GM20000 (cell line): ENCODE measurements around the gene NELFE.
"Not testable (repeated sequence)": the region's sequence is repeated elsewhere in the genome, so short reads cannot be mapped to it uniquely, and the experiment has no call there.

Source experiments
- DNase-seq: peaks from one replicate; pipeline ENCODE4 v3.0.0; 2012; ENCODE audit warnings: low spot score
- TF ChIP-seq, protein P1 (sequence below): IDR thresholded peaks from 2 replicates; pipeline ENCODE4 v1.5.1; 2012; ENCODE audit warnings: mild to moderate bottlenecking, control low read depth; ENCODE audit errors: extremely low read depth, missing control alignments

The NELFE gene

DNA sequence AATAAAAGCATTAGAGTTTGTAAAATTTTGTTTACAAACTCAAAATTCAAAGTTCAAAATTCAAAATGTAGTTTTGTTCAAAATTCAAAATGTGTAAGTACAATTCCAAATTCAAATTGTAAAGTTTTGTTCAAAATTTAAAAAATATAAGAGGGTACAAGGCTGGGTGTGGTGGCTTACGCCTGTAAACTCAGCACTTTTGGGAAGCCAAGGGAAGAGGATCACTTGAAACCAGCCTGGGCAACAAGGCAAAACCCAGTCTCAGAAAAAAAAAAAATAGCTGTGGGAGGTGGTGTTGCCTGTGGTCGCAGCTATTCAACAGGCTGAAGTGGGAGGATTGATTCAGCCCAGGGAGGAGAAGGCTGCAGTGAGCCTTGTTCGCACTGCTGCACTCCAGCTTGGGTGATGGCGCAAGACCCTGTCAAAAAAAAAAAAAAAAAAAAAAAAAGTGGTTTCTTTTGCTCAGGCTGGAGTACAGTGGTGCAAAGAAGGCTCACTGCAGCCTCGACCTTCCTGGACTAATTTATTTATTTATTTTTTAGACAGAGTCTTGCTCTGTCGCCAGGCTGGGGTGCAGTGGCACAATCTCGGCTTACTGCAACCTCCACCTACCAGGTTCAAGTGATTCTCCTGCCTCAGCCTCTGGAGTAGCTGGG lies 51.5 kb downstream of the NELFE start:
- TF ChIP-seq, protein P1, sequence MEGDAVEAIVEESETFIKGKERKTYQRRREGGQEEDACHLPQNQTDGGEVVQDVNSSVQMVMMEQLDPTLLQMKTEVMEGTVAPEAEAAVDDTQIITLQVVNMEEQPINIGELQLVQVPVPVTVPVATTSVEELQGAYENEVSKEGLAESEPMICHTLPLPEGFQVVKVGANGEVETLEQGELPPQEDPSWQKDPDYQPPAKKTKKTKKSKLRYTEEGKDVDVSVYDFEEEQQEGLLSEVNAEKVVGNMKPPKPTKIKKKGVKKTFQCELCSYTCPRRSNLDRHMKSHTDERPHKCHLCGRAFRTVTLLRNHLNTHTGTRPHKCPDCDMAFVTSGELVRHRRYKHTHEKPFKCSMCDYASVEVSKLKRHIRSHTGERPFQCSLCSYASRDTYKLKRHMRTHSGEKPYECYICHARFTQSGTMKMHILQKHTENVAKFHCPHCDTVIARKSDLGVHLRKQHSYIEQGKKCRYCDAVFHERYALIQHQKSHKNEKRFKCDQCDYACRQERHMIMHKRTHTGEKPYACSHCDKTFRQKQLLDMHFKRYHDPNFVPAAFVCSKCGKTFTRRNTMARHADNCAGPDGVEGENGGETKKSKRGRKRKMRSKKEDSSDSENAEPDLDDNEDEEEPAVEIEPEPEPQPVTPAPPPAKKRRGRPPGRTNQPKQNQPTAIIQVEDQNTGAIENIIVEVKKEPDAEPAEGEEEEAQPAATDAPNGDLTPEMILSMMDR = no peak
- DNase-seq = no peak

DNA sequence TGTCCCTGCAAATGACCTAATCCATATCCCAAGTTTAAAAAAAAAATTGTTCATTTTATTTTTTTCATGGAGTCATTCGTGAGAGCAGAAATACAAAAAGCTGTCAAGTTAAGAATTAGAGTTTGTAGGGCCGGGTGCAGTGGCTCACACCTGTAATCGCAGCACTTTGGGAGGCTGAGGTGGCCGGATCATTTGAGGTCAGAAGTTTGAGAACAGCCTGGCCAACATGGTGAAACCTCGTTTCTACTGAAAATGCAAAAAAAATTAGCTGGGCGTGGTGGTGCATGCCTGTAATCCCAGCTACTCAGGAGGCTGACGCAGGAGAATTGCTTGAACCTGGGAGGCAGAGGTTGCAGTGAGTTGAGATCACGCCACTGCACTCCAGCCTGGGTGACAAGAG lies 52.0 kb downstream of the NELFE start:
- DNase-seq = not testable (repeated sequence)

DNA sequence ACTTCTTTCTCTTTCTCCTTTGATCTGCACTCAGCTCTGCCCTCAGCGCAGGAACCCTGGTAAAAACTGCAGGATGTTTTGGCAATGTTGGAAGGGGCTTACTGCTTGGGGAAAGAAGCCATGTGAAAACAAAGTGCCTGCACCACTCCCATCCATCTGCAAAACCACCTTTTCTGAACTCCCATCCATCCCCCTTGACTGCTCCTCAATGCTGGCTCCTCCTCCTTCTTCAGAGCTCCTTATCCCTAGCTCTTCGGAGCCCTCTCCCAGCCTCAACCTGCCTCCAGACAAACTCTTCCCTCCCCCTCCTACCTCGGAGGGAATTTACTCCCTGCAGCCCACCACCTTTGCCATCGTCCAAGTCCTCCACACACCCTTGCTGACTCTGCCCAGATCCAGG lies 52.6 kb downstream of the NELFE start:
- DNase-seq = no peak
- TF ChIP-seq, protein P1 = no peak

DNA sequence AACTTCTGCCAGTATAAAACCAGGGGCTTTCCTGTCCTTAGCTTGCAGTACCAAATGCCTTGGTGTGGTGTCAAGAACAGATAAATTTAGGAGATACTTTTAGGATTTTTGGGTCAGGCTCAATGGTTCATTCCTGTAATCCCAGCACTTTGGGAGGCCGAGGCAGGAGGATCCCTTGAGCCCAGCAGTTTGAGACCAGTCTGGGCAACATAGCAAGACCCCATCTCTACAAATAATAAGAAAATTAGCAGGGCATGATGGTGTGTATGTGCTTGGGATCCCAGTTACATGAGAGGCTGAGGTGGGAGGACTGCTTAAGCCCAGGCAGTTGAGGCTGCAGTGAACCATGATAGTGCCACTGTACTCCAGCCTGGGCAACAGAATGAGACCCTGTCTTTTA lies 53.7 kb downstream of the NELFE start:
- TF ChIP-seq, protein P1 = no peak
- DNase-seq = no peak

DNA sequence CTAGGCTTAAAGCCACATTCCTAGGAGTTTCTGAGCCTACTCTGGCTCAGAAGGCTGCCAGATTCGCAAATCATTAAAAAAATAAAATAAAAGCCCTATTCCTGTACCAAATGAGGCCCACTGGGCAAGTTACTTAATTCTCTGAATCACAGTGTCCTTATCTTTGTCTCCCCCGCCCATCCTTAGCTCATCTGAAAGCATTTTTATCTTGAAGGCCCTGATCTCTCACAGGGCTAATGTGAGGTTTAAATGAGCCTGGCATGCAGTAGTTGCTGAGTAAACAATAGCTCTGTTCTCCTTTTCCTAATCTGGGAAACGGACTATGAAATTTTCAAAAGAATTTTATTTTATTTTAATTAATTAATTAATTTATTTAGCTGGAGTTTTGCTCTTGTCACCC lies 54.8 kb downstream of the NELFE start:
- TF ChIP-seq, protein P1 = no peak
- no peak for DNase-seq
